ENCODE results near the gene FCSK. TPM values are rescaled to one million over a fixed set of nuclear protein-coding genes. Genes with fewer than 3 reads are reported as not detected.

The FCSK gene
- total RNA-seq, 1 donor from 2014 or later = 9.2 TPM

DNA sequence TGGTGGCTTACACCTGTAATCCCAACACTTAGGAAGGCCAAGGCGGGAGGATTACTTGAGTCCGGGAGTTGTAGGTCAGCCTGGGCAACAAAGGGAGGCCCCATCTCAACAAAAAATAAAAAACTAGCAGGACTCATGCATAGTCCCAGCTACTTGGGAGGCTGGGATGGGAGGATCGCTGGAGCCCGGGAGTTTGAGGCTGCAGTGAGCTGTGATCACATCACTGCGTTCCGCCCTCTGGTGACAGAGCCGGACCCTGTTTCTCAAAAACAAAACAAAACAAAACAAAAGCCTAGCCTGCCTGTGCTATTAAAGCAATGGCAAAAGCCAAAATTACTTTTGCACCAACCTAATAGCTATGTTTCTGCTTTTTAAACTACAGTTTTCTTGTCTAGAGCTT is 1.5 kb downstream of the FCSK start:
- H3K9me3 Mint-ChIP-seq (ENCODE audit: low read depth) = no peaks in the 10 kb centered on the region
- H3K27me3 Mint-ChIP-seq (ENCODE audit: low read depth) = no peaks in the 10 kb centered on the region
- no peak overlapping the region for H3K27ac Mint-ChIP-seq (ENCODE audit: unreplicated experiment)
- TF ChIP-seq, protein P1, sequence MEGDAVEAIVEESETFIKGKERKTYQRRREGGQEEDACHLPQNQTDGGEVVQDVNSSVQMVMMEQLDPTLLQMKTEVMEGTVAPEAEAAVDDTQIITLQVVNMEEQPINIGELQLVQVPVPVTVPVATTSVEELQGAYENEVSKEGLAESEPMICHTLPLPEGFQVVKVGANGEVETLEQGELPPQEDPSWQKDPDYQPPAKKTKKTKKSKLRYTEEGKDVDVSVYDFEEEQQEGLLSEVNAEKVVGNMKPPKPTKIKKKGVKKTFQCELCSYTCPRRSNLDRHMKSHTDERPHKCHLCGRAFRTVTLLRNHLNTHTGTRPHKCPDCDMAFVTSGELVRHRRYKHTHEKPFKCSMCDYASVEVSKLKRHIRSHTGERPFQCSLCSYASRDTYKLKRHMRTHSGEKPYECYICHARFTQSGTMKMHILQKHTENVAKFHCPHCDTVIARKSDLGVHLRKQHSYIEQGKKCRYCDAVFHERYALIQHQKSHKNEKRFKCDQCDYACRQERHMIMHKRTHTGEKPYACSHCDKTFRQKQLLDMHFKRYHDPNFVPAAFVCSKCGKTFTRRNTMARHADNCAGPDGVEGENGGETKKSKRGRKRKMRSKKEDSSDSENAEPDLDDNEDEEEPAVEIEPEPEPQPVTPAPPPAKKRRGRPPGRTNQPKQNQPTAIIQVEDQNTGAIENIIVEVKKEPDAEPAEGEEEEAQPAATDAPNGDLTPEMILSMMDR (IDR thresholded peaks at IDR 0.05) = no peak
- no peaks in the 10 kb centered on the region for H3K36me3 Mint-ChIP-seq (ENCODE audit: low read depth)
- no peak for DNase-seq (ENCODE audit: low spot score)
- no peak overlapping the region for H3K4me3 Mint-ChIP-seq (ENCODE audit: unreplicated experiment)
- peaks cover 16% of the 10 kb centered on the region for H3K4me1 Mint-ChIP-seq (ENCODE audit: low read depth)

DNA sequence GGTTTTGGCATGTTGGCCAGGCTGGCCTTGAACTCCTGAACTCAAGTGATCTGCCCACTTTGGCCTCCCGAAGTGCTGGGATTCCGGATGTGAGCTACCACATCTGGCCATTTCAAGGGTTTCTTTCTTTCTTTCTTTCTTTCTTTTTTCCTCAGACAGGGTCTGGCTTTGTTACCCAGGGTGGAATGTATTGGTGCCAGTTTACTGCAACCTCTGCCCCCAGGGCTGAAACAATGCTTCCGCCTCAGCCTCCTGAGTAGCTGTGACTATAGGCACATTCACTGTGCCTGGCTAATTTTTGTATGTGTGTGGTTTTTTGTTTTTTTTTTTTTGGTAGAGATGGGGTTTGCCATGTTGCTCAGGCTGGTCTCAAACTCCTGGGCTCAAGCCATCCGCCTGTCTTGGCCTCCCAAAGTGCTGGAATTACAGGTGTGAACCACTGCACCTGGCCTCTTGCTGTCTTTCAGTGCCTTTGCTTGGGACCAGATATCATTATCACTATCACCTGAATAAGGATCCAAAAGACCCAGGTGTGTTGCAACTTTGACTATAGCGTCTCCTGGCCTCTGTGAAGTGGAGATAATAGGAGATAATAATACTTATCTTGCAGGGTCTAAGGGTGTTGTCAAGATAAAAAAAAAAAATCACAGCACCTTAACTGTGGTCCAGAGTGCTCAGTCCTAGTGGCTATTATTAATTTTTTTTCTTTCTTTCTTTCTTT is 3.2 kb downstream of the FCSK start:
- no peaks in the 10 kb centered on the region for H3K9me3 Mint-ChIP-seq (ENCODE audit: low read depth)
- no peaks in the 10 kb centered on the region for H3K27me3 Mint-ChIP-seq (ENCODE audit: low read depth)
- no peak overlapping the region for H3K4me3 Mint-ChIP-seq (ENCODE audit: unreplicated experiment)
- H3K36me3 Mint-ChIP-seq (ENCODE audit: low read depth) = no peaks in the 10 kb centered on the region
- no peak for DNase-seq (ENCODE audit: low spot score)
- H3K27ac Mint-ChIP-seq (ENCODE audit: unreplicated experiment) = no peak overlapping the region
- H3K4me1 Mint-ChIP-seq (ENCODE audit: low read depth) = peaks cover 21% of the 10 kb centered on the region
- TF ChIP-seq, protein P1 (IDR thresholded peaks at IDR 0.05) = no peak

DNA sequence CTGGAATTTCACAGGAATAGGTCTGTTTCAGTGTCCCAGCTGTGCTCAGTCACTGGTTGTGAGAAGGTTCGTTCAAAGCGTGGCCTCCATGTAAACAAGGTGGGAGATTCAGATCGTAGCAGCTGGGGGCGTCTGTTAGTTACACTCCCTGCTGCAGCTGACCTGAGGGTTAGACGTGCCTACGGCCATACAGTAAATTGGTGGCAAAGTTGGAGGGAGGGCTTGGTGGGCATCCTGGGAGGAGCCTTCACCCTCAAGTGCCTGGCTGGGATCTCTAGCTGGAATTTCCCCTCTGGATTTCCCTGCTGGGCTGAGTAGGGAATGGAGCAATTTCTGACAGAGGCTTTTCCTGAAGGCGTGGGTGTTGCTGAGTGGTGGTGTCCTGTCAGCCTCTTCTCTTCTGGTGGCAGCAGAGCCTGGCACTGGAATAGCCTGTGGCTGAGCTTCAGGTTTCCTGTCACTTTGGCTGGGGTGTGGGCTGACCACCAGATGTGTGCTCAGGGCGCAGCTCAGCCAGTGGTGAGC is 6.4 kb downstream of the FCSK start:
- no peak for DNase-seq (ENCODE audit: low spot score)

DNA sequence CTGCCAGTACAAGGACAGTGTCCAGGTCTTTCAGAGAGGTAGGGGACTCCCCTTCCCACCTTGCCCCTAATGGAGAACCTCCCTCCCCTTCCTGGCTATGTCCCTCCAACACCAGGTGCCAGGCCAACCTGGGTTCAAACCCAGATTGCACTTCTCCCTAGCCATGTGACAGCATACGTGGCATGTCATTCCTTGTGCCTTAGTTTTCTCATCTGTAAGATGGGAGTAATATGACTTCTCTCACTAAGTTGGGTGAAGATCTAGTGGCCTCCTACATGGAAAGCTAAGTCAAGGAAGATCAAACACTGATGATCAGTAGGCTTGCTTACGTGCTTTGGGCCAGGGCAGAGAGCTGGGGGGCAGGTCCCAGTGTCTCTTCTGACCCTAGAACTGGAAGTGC is 8.8 kb downstream of the FCSK start:
- Mint-ChIP-seq H3K27me3 (ENCODE audit: low read depth) (no peaks in the 10 kb centered on the region), H3K4me3 (ENCODE audit: unreplicated experiment) (no peak overlapping the region), H3K36me3 (ENCODE audit: low read depth) (peaks cover 4% of the 10 kb centered on the region), H3K27ac (ENCODE audit: unreplicated experiment) (no peak overlapping the region), H3K4me1 (ENCODE audit: low read depth) (peaks cover 9% of the 10 kb centered on the region), H3K9me3 (ENCODE audit: low read depth) (no peaks in the 10 kb centered on the region)
- DNase-seq (ENCODE audit: low spot score) = no peak
- TF ChIP-seq, protein P1 (IDR thresholded peaks at IDR 0.05) = no peak

More for the DNA sequence above, 6.4 kb downstream of the FCSK start:
- Mint-ChIP-seq H3K36me3 (ENCODE audit: low read depth) (peaks cover 3% of the 10 kb centered on the region), H3K27ac (ENCODE audit: unreplicated experiment) (peak overlapping the region; percentile 74), H3K4me3 (ENCODE audit: unreplicated experiment) (no peak overlapping the region), H3K4me1 (ENCODE audit: low read depth) (peaks cover 9% of the 10 kb centered on the region), H3K27me3 (ENCODE audit: low read depth) (no peaks in the 10 kb centered on the region), H3K9me3 (ENCODE audit: low read depth) (no peaks in the 10 kb centered on the region)
- TF ChIP-seq, protein P1 (IDR thresholded peaks at IDR 0.05) = no peak

DNA sequence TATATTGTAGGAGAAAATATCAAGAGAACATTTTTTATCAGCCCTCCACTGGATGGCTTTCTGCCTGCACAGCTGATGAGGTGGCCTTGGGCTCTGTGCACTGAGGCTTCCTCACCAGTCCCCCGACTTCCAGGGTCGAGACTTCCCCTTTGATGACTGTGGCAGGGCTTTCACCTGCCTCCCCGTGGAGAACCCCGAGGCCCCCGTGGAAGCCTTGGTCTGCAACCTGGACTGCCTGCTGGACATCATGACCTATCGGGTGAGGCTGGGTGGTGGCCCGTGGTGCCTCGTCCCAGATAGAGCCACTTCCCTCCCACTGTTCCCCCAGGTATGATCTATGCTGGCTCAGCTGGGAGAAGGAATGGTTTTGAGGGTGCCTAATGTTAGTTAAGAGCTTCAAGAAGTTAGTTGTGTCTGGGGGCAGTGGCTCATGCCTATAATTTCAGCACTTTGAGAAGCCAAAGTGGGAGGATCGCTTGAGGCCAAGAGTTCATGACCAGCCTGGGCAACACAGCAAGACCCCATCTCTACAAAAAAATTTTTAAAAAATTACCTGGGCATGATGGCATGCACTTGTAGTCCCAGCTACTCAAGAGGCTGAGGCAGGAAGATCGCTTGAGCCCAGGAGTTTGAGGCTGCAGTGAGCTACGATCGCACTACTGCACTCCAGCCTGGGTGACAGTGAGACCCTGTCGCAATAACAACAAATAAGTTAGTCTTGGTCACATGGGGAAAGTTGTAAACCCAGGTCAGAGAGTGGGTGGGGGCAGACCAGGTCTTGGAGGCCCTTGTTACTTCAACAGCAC is 11.8 kb downstream of the FCSK start:
- H3K4me3 Mint-ChIP-seq (ENCODE audit: unreplicated experiment) = no peak overlapping the region
- H3K27ac Mint-ChIP-seq (ENCODE audit: unreplicated experiment) = no peak overlapping the region
- H3K9me3 Mint-ChIP-seq (ENCODE audit: low read depth) = no peaks in the 10 kb centered on the region
- TF ChIP-seq, protein P1 (IDR thresholded peaks at IDR 0.05) = no peak
- H3K4me1 Mint-ChIP-seq (ENCODE audit: low read depth) = peaks cover 1% of the 10 kb centered on the region
- no peak for DNase-seq (ENCODE audit: low spot score)
- peaks cover 4% of the 10 kb centered on the region for H3K36me3 Mint-ChIP-seq (ENCODE audit: low read depth)
- no peaks in the 10 kb centered on the region for H3K27me3 Mint-ChIP-seq (ENCODE audit: low read depth)

Measured in chondrocyte (in vitro differentiated cells).